Endothelial cell of umbilical vein (primary cell): Measurements from ENCODE around the gene TLN1. TPM values are rescaled to one million over a fixed set of nuclear protein-coding genes. Genes with fewer than 3 reads are reported as not detected.

Source experiments
- BruUV-seq: library from RNA; stranded (reverse); fragments of 400-500 nt; replicated peaks from 2 replicates; lab custom pipeline; 2021; lab: Mats Ljungman, UMichigan
- CTCF ChIA-PET: fragments of 300-600, 350-600 bp; sonication (Branson Sonifier 250); formaldehyde crosslinking; loops from one replicate; lab custom pipeline; 2021; ENCODE audit warnings: antibody characterized with exemption, inconsistent platforms; lab: Charles Lee
- POLR2A ChIA-PET: fragments of 300-600, 350-600 bp; sonication (Branson Sonifier 250); formaldehyde crosslinking; loops from one replicate; lab custom pipeline; 2021; ENCODE audit warnings: antibody characterized with exemption, inconsistent platforms; lab: Charles Lee
- DNase-seq: peaks from one replicate; pipeline ENCODE4 v3.0.0-alpha.2; 2011; ENCODE audit warnings: low read depth, low spot score
- FAIRE-seq: peaks from 2 replicates; lab custom pipeline; 2011; peaks lifted over from hg19 to GRCh38; lab: Jason Lieb, UNC
- H2AFZ ChIP-seq: 2 replicates; pipeline ENCODE4 v1.6.0; 2012; ENCODE audit warnings: low read depth, low read length, control low read depth, inconsistent platforms
- H3K27ac ChIP-seq: 2 replicates; pipeline ENCODE4 v1.5.1; 2011; ENCODE audit warnings: low read depth, mild to moderate bottlenecking, control low read depth, low read length, moderate library complexity; ENCODE audit not compliant: insufficient read depth
- H3K27me3 ChIP-seq, 2 experiments: 2 replicates each; pipeline versions ENCODE4 v1.6.0 to v1.6.1; 2011; ENCODE audit warnings: low read length in 2 of 2, mixed read lengths in 1 of 2; ENCODE audit not compliant: control insufficient read depth in 2 of 2, insufficient read depth in 2 of 2
- H3K36me3 ChIP-seq, 2 experiments: 2 replicates in 1 of 2; 3 replicates in 1 of 2; pipeline ENCODE4 v1.5.1; 2011; ENCODE audit warnings: low read length in 2 of 2, mild to moderate bottlenecking in 1 of 2, moderate library complexity in 1 of 2; ENCODE audit not compliant: control insufficient read depth in 2 of 2, insufficient read depth in 2 of 2; ENCODE audit errors: extremely low read depth in 1 of 2
- H3K4me1 ChIP-seq: 3 replicates; pipeline ENCODE4 v1.5.1; 2011; ENCODE audit warnings: mild to moderate bottlenecking, low read length; ENCODE audit not compliant: control insufficient read depth, insufficient read depth; ENCODE audit errors: extremely low read depth
- H3K4me2 ChIP-seq: 2 replicates; pipeline ENCODE4 v1.6.1; 2011; ENCODE audit warnings: low read length, control low read depth, mixed read lengths; ENCODE audit not compliant: insufficient read depth
- H3K4me3 ChIP-seq, 3 experiments: fragments of 200-600 bp in 1 of 3; sonication (generic), shearing (Covaris generic) in 1 of 3; replicated peaks in 1 of 3; 2 replicates each; pipeline ENCODE4 v1.5.1; 2011 to 2016; ENCODE audit warnings: control low read depth in 3 of 3, low read length in 3 of 3, mild to moderate bottlenecking in 2 of 3, inconsistent platforms in 1 of 3, low read depth in 1 of 3, moderate library complexity in 1 of 3; ENCODE audit not compliant: insufficient read depth in 1 of 3
- H3K79me2 ChIP-seq: 2 replicates; pipeline ENCODE4 v1.6.0; 2012; ENCODE audit warnings: low read length, inconsistent platforms; ENCODE audit not compliant: control insufficient read depth, insufficient read depth
- H3K9ac ChIP-seq: replicated peaks from 2 replicates; pipeline ENCODE3; 2011; ENCODE audit warnings: low read length, control low read depth; ENCODE audit not compliant: insufficient read depth; ENCODE audit errors: extremely low read depth
- H3K9me1 ChIP-seq: replicated peaks from 3 replicates; pipeline ENCODE4 v1.6.0; 2011; ENCODE audit warnings: mild to moderate bottlenecking, low read length; ENCODE audit not compliant: control insufficient read depth, insufficient read depth; ENCODE audit errors: extremely low read depth
- H3K9me3 ChIP-seq: replicated peaks from 2 replicates; pipeline ENCODE4 v1.5.1; 2012; ENCODE audit warnings: low read length, inconsistent platforms; ENCODE audit not compliant: control insufficient read depth, insufficient read depth
- H4K20me1 ChIP-seq: replicated peaks from 2 replicates; pipeline ENCODE3; 2011; ENCODE audit warnings: mild to moderate bottlenecking, low read length; ENCODE audit not compliant: control insufficient read depth, insufficient read depth; ENCODE audit errors: extremely low read depth
- EZH2 ChIP-seq: IDR thresholded peaks from 2 replicates; pipeline ENCODE4 v1.6.1; 2012; ENCODE audit warnings: borderline replicate concordance, low read depth, mild to moderate bottlenecking, moderate library complexity, low read length, inconsistent platforms; ENCODE audit not compliant: severe bottlenecking
- FOS ChIP-seq: IDR thresholded peaks from 2 replicates; pipeline ENCODE4 v1.6.1; 2011; ENCODE audit warnings: mild to moderate bottlenecking, low read length, moderate library complexity, borderline replicate concordance; ENCODE audit not compliant: insufficient read depth
- GATA2 ChIP-seq: IDR thresholded peaks from 2 replicates; pipeline ENCODE4 v1.7.0; 2011; ENCODE audit warnings: low read depth, mild to moderate bottlenecking, moderate library complexity, mixed read lengths, low read length; ENCODE audit not compliant: insufficient read length, insufficient read depth
- MAX ChIP-seq: IDR thresholded peaks from 2 replicates; pipeline ENCODE4 v1.6.1; 2011; ENCODE audit not compliant: insufficient read depth, insufficient read length
- POLR2A ChIP-seq: IDR thresholded peaks from 2 replicates; pipeline ENCODE4 v1.6.1; 2012; ENCODE audit warnings: low read depth, mild to moderate bottlenecking, control low read depth, low read length
- POLR2AphosphoS5 ChIP-seq: IDR thresholded peaks from 2 replicates; pipeline ENCODE4 v1.6.1; 2012; ENCODE audit warnings: low read depth, mild to moderate bottlenecking, control low read depth, low read length, moderate library complexity; ENCODE audit not compliant: insufficient read depth
- dilution Hi-C: fragments of 300-500 bp; cut with MboI; formaldehyde crosslinking; loops from one replicate; pipeline ENCODE4 v1.15.0; 2019; ENCODE audit warnings: low sequenced_read_pairs; ENCODE audit not compliant: extremely low pct_ligation_motif_present
- intact Hi-C: fragments of 100-400 bp; cut with micrococcal nuclease; formaldehyde crosslinking; loops from one replicate; pipeline ENCODE4 v1.10.0; 2022
- polyA plus RNA-seq, 4 experiments: library from polyadenylated mRNA; depleted of rRNA in 3 of 4; stranded (reverse) in 3 of 4; unstranded in 1 of 4; fragments of >200 nt; gene quantifications; 2 replicates each; pipeline versions ENCODE4 v1.2.1 to v1.2.3, GENCODE V29; 2011 to 2012; ENCODE audit warnings: missing spikeins in 1 of 4
- total RNA-seq: library from RNA; stranded (reverse); gene quantifications from 2 replicates; pipeline ENCODE4 v1.2.3, GENCODE V29; 2021
- TF ChIP-seq, protein P1 (sequence below), 2 donors: IDR thresholded peaks; 1 replicate in 1 of 2; 2 replicates in 1 of 2; pipeline ENCODE4 v1.5.1; 2011; ENCODE audit warnings: low read length in 2 of 2, mild to moderate bottlenecking in 2 of 2, moderate library complexity in 2 of 2, control low read depth in 1 of 2, inconsistent platforms in 1 of 2, low read depth in 1 of 2; ENCODE audit not compliant: insufficient read depth in 1 of 2; ENCODE audit errors: extremely low read depth in 1 of 2

Gene TLN1
- total and polyA plus RNA-seq, 2 donors (not counting 3 experiments of a cell fraction or from before 2014, with no cell fraction given): 120 to 450 TPM

GRCh38 chr9:35711501-35712428, 20.2 kb downstream of the TLN1 start:
- DNase-seq: no peak

More at GRCh38 chr9:35711501-35712428, 20.2 kb downstream of the TLN1 start:
- Histone ChIP-seq H3K4me3 (no peak overlapping the region), H3K4me1 (no peaks in the 10 kb centered on the region), H3K9me1 (no peaks in the 10 kb centered on the region), H3K36me3 (peaks cover 69 to 74% of the 10 kb centered on the region in 2 experiments), H4K20me1 (no peaks in the 10 kb centered on the region), H3K9ac (no peak overlapping the region), H3K27ac (no peak overlapping the region), H3K27me3 (no peaks in the 10 kb centered on the region), H3K9me3 (no peaks in the 10 kb centered on the region), H2AFZ (no peak overlapping the region), H3K79me2 (no peaks in the 10 kb centered on the region), H3K4me2 (no peak overlapping the region)
- intact Hi-C loops (no loop called here), dilution Hi-C loops (no loop called here)
- POLR2A ChIA-PET: interaction anchor here (0.7 kb wide), 1 partner anchor 20 kb away, joined by 3 read pairs; no protein-coding TSS in a partner anchor
- FAIRE-seq: no peak
- CTCF ChIA-PET: interaction anchor here (0.9 to 2.0 kb wide), 5 partner anchors 11 to 23 kb away, joined by 3 to 16 read pairs (median 3); no protein-coding TSS in a partner anchor
- BruUV-seq: no TSS peak
- TF ChIP-seq MAX (no peak), POLR2A (no peak), POLR2AphosphoS5 (no peak), GATA2 (no peak), FOS (no peak), EZH2 (no peak)
- TF ChIP-seq, protein P1, sequence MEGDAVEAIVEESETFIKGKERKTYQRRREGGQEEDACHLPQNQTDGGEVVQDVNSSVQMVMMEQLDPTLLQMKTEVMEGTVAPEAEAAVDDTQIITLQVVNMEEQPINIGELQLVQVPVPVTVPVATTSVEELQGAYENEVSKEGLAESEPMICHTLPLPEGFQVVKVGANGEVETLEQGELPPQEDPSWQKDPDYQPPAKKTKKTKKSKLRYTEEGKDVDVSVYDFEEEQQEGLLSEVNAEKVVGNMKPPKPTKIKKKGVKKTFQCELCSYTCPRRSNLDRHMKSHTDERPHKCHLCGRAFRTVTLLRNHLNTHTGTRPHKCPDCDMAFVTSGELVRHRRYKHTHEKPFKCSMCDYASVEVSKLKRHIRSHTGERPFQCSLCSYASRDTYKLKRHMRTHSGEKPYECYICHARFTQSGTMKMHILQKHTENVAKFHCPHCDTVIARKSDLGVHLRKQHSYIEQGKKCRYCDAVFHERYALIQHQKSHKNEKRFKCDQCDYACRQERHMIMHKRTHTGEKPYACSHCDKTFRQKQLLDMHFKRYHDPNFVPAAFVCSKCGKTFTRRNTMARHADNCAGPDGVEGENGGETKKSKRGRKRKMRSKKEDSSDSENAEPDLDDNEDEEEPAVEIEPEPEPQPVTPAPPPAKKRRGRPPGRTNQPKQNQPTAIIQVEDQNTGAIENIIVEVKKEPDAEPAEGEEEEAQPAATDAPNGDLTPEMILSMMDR (IDR thresholded peaks at IDR 0.05; ENCODE audit: extremely low read depth in 1 of 2, insufficient read depth in 1 of 2, low read depth in 1 of 2, low read length in 2 of 2): no peak
